GM18951 (cell line): ENCODE data around the gene HMGCL.
"Not testable (repeated sequence)": the region's sequence is repeated elsewhere in the genome, so short reads cannot be mapped to it uniquely, and the experiment has no call there.

Experiments used
- POLR2A ChIP-seq: IDR thresholded peaks from 4 replicates; pipeline ENCODE4 v1.6.1; 2011; ENCODE audit warnings: mild to moderate bottlenecking; ENCODE audit not compliant: insufficient read length, insufficient read depth; ENCODE audit errors: extremely low read depth
- in situ Hi-C: fragments of 300-500 bp; cut with MboI; formaldehyde crosslinking; loops from one replicate; pipeline ENCODE4 v1.12.0; 2022; ENCODE audit warnings: low sequenced_read_pairs, mixed read lengths, inconsistent platforms; ENCODE audit not compliant: unreplicated experiment

The HMGCL gene

DNA sequence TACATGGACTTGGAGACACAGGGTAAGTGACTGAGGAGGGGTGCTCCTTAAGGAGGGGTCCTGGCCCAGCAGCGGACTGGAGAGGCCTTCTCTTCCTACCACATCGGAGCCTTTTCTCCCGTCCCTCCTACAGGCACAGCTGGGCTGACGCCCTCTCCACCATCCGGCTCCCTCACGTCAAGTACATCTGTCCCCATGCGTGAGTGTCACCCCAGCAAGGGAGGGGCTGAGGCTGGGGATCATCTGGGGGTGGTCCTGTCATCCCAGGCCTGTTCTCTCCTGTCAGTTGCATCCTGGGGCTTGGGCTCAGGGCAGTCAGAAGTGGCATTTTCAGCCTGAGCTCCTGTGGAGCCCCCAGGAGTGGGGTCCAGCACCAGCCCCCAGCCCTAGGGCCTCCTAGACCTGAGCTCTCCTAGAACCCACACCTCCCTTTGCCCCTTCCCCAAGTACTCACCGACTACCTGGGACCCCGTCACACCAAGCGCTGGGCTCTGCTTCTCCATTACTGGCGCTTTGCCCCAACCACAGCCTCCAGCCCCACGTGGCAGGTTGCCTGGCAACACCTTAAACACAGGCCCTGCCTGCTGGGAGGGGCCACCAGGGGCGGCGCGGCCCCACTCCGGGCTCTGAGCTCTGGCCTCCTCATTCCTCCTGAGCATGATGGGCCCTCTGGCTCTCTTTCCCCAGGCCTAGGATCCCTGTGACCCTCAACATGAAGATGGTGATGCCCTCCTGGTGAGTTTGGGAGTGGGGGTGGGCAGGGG, 32.0 kb downstream of the HMGCL start:
- TF ChIP-seq POLR2A = no peak
- in situ Hi-C loops = no loop called here

DNA sequence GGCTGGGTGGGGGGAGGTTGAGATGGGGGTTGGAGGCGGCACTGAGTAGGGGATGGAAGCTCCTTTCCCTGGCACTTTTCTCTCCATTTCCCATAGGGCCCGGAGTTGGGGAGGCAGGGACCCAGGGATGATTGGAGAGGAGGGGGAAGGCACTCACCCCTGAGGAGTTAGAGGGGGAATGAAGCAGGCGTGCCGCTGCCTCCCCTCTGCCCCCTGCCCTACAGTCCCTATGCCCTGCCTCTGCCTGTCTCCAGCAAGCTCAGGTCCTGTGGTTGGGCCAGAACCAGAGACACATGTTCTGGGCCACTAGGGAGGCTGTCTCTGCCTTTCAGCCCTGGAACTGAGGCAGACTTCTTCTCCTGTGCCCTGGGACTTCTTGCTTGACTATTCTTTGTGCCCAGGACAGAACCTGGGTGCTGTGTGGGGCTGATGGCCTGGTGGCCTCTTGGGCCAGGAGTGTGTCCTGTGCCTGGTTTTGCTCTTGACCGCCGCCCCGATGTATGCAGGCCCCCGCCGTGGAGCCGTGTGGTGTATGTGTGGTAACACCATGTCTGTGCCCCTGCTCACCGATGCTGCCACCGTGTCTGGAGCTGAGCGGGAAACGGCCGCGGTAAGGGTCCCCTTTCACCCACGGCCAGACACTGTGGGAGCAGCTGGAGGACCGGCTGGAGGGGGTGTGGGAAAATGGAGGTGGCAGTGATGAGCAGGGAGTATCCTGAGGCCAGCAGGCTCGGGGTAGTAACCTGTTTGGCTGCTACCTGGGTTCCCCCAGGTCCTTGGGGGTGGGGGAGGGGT, 32.9 kb downstream of the HMGCL start:
- in situ Hi-C loops = no loop called here
- no peak for TF ChIP-seq POLR2A

DNA sequence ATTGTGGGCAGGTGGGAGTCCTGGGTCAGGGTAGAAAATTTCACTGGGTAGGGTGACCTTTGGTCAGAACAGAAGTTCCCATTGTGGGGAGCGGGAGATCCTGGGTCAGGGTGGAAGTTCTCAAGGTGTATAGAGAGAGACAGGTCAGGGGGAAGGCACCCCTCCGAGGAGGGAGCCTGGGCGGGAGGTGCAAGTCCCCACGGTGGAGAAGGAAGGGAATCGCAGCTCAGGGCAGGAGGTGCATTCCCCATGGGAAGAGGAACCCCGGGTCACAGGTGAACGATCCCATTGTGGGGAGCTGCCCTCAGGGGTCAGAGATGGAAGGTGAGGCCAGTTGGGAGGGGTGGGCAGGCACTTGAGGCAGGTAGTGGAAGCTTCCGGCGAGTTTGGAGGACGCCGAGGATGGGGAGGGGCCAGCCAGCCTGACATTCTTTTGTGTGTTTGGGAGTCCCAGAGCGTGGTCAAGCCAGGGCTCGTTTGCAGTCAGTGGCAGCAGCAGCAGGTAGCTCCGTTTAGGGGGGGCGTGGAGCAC, 33.6 kb downstream of the HMGCL start:
- in situ Hi-C loops = no loop called here

DNA sequence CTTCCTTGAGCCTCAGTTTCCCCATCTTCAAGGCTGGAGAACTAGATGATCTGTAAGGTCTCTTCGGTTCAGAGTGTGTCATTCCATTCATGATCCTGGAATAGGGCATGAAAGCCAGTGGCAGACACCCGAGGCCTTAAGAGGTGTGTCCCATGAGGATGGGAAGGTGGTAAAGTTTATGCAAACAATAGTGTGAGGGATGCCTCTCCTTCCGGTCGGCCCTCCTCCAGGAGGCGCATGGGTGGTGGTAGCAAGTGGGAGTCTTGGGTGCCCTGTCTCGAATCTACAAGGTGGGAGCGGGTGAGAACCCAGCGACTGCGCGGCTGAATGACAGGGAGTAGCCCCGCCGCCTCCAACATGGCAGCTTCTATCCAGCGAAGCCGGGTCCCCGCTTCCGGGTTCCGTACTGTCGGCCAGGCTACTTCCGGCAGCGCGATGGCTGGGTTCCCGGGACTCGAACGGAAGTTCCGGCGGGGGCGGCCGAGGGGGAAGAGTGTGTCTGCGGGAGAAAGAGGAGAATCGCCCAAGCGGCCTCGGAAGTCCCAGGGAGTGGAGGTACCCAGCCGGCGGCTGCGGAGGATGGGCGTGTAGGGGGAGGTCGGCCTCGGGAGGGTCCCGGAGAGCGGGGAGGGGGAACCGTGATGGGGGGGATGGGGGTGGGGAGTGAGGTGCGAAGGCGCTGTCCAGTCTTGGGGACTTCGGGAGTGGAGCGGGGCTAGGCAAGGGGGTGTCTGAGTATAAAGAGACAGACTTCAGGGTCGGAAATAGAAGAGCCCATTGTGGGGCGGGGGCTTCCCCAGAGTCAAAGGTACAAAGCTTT, 34.3 kb downstream of the HMGCL start, which contains the start of gene LYPLA2:
Gene LYPLA2 (plus strand): TSS at position 450 of the 820 bp plus-strand sequence. CDS start 1,538 bp downstream, outside the sequence.
- peak; percentile 72 for TF ChIP-seq POLR2A
- in situ Hi-C loops = no loop called here

More for the DNA sequence above, 33.6 kb downstream of the HMGCL start:
- no peak for TF ChIP-seq POLR2A

- in situ Hi-C loops = no loop called here
- TF ChIP-seq POLR2A = no peak
Observed at GRCh38 chr1:23788695-23789094, 36.5 kb downstream of the HMGCL start.

GRCh38 chr1:23787701-23788100, 37.5 kb downstream of the HMGCL start:
- no peak for TF ChIP-seq POLR2A
- in situ Hi-C loops = no loop called here

- in situ Hi-C loops = no loop called here
- TF ChIP-seq POLR2A = no peak
Observed at GRCh38 chr1:23784846-23785245, 40.4 kb downstream of the HMGCL start.

DNA sequence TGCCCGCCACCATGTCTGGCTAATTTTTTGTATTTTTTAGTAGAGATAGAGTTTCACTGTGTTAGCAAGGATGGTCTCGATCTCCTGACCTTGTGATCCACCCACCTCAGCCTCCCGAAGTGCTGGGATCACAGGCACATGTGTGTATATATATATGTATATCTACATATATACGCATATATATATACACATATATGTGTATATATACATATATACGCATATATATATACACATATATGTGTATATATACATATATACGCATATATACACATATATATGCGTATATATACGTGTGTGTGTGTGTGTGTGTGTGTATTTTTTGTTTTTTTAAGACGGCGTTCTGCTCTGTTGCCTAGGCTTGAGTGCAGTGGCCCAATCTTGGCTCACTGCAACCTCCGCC, 42.1 kb downstream of the HMGCL start:
- in situ Hi-C loops = not testable (repeated sequence)

- no peak for TF ChIP-seq POLR2A
- in situ Hi-C loops = no loop called here
Observed at GRCh38 chr1:23779826-23780371, 45.3 kb downstream of the HMGCL start.

- peak; percentile 98 for TF ChIP-seq POLR2A
- in situ Hi-C loops = no loop called here
Observed at GRCh38 chr1:23777979-23778814, 47.0 kb downstream of the HMGCL start, which contains the start of gene PITHD1. Gene PITHD1 (plus strand): TSS chr1:23778418. CDS start chr1:23778516, 98 bp downstream.

GRCh38 chr1:23776217-23776616, 49.0 kb downstream of the HMGCL start:
- in situ Hi-C loops = no loop called here
- TF ChIP-seq POLR2A = no peak

DNA sequence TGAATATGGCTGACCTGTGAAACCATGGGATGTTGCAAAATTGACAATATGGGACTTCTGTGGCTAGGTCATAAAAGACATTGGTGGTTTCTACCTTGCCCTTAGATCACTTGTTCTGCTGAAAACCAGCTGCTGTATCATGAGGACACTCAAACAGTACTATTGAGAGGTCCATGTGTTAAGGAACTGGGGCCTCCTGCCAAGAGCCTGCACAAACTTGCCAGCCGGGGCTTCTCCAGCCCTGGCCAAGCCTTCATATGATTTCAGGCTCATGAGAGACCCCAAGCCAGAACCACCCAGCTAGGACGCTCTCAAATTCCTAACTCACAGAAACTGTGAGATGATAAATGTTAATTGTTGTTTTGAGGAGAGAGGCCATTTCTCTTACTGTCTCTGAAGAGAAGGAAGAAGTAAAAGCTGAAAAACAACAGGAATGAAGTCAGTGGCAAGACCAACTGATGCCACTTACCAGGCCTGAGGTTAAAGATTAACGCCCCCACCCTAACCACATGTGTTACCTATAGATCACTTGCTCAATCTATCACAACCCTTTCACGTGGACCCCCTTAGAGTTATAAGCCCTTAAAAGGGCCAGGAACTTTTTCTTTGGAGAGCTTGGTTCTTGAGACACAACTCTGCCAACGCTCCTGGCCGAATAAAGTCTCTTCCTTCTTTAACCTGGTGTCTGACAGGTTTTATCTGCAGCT, 50.9 kb downstream of the HMGCL start:
- in situ Hi-C loops = no loop called here
- no peak for TF ChIP-seq POLR2A
